Spleen (tissue), 11 donors: ENCODE data around the gene BTBD19. TPM values are rescaled to one million over a fixed set of nuclear protein-coding genes. Genes with fewer than 3 reads are reported as not detected.

ENCODE experiments used
- DNase-seq: peaks from one replicate; pipeline ENCODE4 v3.0.0-alpha.2; 2020
- H3K27ac ChIP-seq, 8 donors: fragments of 200-600 bp; sonication (generic) in 7 of 8; 1 replicate in 4 of 8; 2 replicates in 4 of 8; pipeline versions ENCODE4 v1.5.0 to v1.8.0; 2016 to 2021; ENCODE audit warnings: inconsistent platforms in 4 of 8, mild to moderate bottlenecking in 4 of 8, moderate library complexity in 1 of 8
- H3K27me3 ChIP-seq, 7 donors: fragments of 200-600 bp; sonication (generic) in 6 of 7; replicated peaks in 1 of 7; 1 replicate in 4 of 7; 2 replicates in 3 of 7; pipeline versions ENCODE4 v1.5.0 to v1.8.0; 2016 to 2021; ENCODE audit warnings: inconsistent platforms in 3 of 7, mild to moderate bottlenecking in 1 of 7
- H3K36me3 ChIP-seq, 6 donors: fragments of 200-600 bp; sonication (generic) in 5 of 6; 1 replicate in 4 of 6; 2 replicates in 2 of 6; pipeline versions ENCODE4 v1.5.0 to v1.8.0; 2016 to 2021; ENCODE audit warnings: inconsistent platforms in 2 of 6
- H3K4me1 ChIP-seq, 6 donors: fragments of 200-600 bp; sonication (generic) in 5 of 6; 1 replicate in 3 of 6; 2 replicates in 3 of 6; pipeline versions ENCODE4 v1.5.0 to v1.8.0; 2016 to 2021; ENCODE audit warnings: inconsistent platforms in 3 of 6
- H3K4me3 ChIP-seq, 8 donors: fragments of 200-600 bp; sonication (generic) in 7 of 8; 1 replicate in 4 of 8; 2 replicates in 4 of 8; pipeline versions ENCODE4 v1.5.0 to v1.8.0; 2016 to 2021; ENCODE audit warnings: inconsistent platforms in 4 of 8, mild to moderate bottlenecking in 4 of 8, moderate library complexity in 2 of 8
- H3K9me3 ChIP-seq, 8 donors: fragments of 200-600 bp; sonication (generic) in 7 of 8; 1 replicate in 4 of 8; 2 replicates in 4 of 8; pipeline versions ENCODE4 v1.5.0 to v1.8.0; 2016 to 2021; ENCODE audit warnings: inconsistent platforms in 4 of 8
- CTCF ChIP-seq, 11 experiments: fragments of 200-600 bp in 7 of 11; fragments of 450-650 bp in 4 of 11; sonication (generic) in 4 of 11; IDR thresholded peaks in 8 of 11; conservative IDR thresholded peaks in 3 of 11; 1 replicate in 7 of 11; 2 replicates in 4 of 11; pipeline versions ENCODE4 v1.4.0 to v1.8.0; 2016 to 2021; ENCODE audit warnings: antibody characterized with exemption in 11 of 11, inconsistent platforms in 4 of 11, mild to moderate bottlenecking in 1 of 11
- POLR2A ChIP-seq, 3 donors: fragments of 450-650 bp; IDR thresholded peaks; one replicate each; pipeline ENCODE4 v1.5.1; 2017; ENCODE audit warnings: antibody characterized with exemption in 3 of 3, mild to moderate bottlenecking in 1 of 3
- POLR2AphosphoS5 ChIP-seq, 3 donors: sonication (generic); formaldehyde crosslinking; IDR thresholded peaks; one replicate each; pipeline ENCODE4 v1.5.1; 2017; ENCODE audit warnings: antibody characterized with exemption in 3 of 3
- WGBS, 5 donors: extraction: QIAGEN DNeasy Blood & Tissue Kit in 3 of 5; methylation state at CpG; one replicate each; pipeline versions ENCODE4 v1.1.5 to v1.1.7; 2013 to 2018; 5-methylcytosine and 5-hydroxymethylcytosine counted together
- intact Hi-C: fragments of 100-400 bp; cut with DNase I; formaldehyde crosslinking; loops from one replicate; pipeline ENCODE4 v1.15.0; 2023; ENCODE audit warnings: low total_unique reads
- polyA plus RNA-seq, 3 donors: library from polyadenylated mRNA; stranded (reverse); fragments of 200-250 nt; gene quantifications; one replicate each; pipeline ENCODE4 v1.2.1, GENCODE V29; 2013
- total RNA-seq, 7 donors: library from RNA; depleted of rRNA in 3 of 7; stranded (reverse); fragments of >200 nt in 3 of 7; fragmentation: NEBNext Ultra II Directional in 4 of 7; extraction: Animal tissue kit (Norgen Biotek cat#: 25700) in 4 of 7; gene quantifications; one replicate each; pipeline versions ENCODE4 v1.1.0 to v1.2.1, GENCODE V29; 2016 to 2021
- donor health status: healthy with polysubstance abuse.
- donor health status: DM: no; HTN: no; CAD: no; lungs with moderate emphysema.
- donor health status: DM: no; HTN: no; CAD: no.
- donor health status: Bipolar disorder and iron deficiency.
- donor health status: healthy.
- donor health status: DM: no; HTN: no; CAD: no.
- donor health status: DM: yes; HTN: yes; CAD: no.

The BTBD19 gene
- total and polyA plus RNA-seq, 10 donors = 0.73 to 11.9 (median 5.7) TPM

GRCh38 chr1:44775078-44775929 is 33.0 kb upstream of the BTBD19 start, which contains the start of gene RPS8:
TSS of gene RPS8 (plus strand) at chr1:44775540. CDS start at chr1:44775597, 57 bp downstream.
- intact Hi-C loops = no loop called here
- peak; percentile 96 for DNase-seq
- Histone ChIP-seq H3K9me3 (no peaks in the 10 kb centered on the region), H3K4me1 (peaks cover 15 to 52% (median 36%) of the 10 kb centered on the region in 6 donors), H3K36me3 (peaks cover 0 to 43% (median 39%) of the 10 kb centered on the region in 6 donors), H3K27me3 (no peaks in the 10 kb centered on the region), H3K27ac (peak within 1 kb of the TSS; percentile 95 to 98 (median 98)), H3K4me3 (peak within 1 kb of the TSS; percentile 73 to 93 (median 84))
- TF ChIP-seq POLR2A (IDR thresholded peaks at IDR 0.05) = peak; percentile 66 to 89 (median 73)
- TF ChIP-seq POLR2AphosphoS5 (IDR thresholded peaks at IDR 0.05) = peak; percentile 97 to 99 (median 99)
- TF ChIP-seq CTCF (IDR thresholded peaks at IDR 0.05 in 8 of 11, conservative IDR thresholded peaks at IDR 0.05 in 3 of 11) = peak in 1 of 11 experiments; percentile 13
- 0 to 1% (median 0%) methylated on average over 33 to 65 of the region's 65 CpGs for WGBS, 5 donors

GRCh38 chr1:44775930-44776729 is 32.2 kb upstream of the BTBD19 start:
- H3K36me3 ChIP-seq = peaks cover 0 to 51% (median 47%) of the 10 kb centered on the region in 6 donors
- peak overlapping the region; percentile 73 to 93 (median 84) for H3K4me3 ChIP-seq
- H3K4me1 ChIP-seq = peaks cover 15 to 52% (median 36%) of the 10 kb centered on the region in 6 donors
- intact Hi-C loops = no loop called here
- H3K9me3 ChIP-seq = no peaks in the 10 kb centered on the region
- peak; percentile 88 for DNase-seq
- WGBS, 5 donors = 3 to 6% (median 5%) methylated on average over 29 to 36 of the region's 36 CpGs
- no peaks in the 10 kb centered on the region for H3K27me3 ChIP-seq
- peak overlapping the region; percentile 95 to 98 (median 98) for H3K27ac ChIP-seq
- TF ChIP-seq CTCF (IDR thresholded peaks at IDR 0.05 in 8 of 11, conservative IDR thresholded peaks at IDR 0.05 in 3 of 11) (no peak), POLR2A (IDR thresholded peaks at IDR 0.05) (no peak), POLR2AphosphoS5 (IDR thresholded peaks at IDR 0.05) (no peak)

GRCh38 chr1:44776730-44777068 is 31.6 kb upstream of the BTBD19 start:
- Histone ChIP-seq H3K4me3 (peak overlapping the region; percentile 73 to 93 (median 84)), H3K36me3 (peaks cover 0 to 57% (median 51%) of the 10 kb centered on the region in 6 donors), H3K27ac (peak overlapping the region; percentile 95 to 98 (median 98)), H3K4me1 (peaks cover 15 to 52% (median 36%) of the 10 kb centered on the region in 6 donors), H3K27me3 (no peaks in the 10 kb centered on the region), H3K9me3 (no peaks in the 10 kb centered on the region)
- TF ChIP-seq POLR2AphosphoS5 (IDR thresholded peaks at IDR 0.05) (no peak), POLR2A (IDR thresholded peaks at IDR 0.05) (no peak), CTCF (IDR thresholded peaks at IDR 0.05 in 8 of 11, conservative IDR thresholded peaks at IDR 0.05 in 3 of 11) (no peak)
- peak; percentile 64 for DNase-seq
- intact Hi-C loops = no loop called here
- WGBS, 5 donors = 29 to 54% (median 41%) methylated on average over 12 of the region's 12 CpGs
